HG02981 (cell line): ENCODE data around the gene SLC25A33.
"Not testable (repeated sequence)": the region's sequence is repeated elsewhere in the genome, so short reads cannot be mapped to it uniquely, and the experiment has no call there.

Experiments used
- ATAC-seq: cut with Tn5 transposase; IDR thresholded peaks from one replicate; pipeline ENCODE4 v1.9.1; 2021; ENCODE audit warnings: mild to moderate bottlenecking, moderate library complexity; ENCODE audit not compliant: unreplicated experiment

SLC25A33 gene

GRCh38 chr1:9538669-9539164, 548 bp upstream of the SLC25A33 start:
- ATAC-seq, result no peak

DNA sequence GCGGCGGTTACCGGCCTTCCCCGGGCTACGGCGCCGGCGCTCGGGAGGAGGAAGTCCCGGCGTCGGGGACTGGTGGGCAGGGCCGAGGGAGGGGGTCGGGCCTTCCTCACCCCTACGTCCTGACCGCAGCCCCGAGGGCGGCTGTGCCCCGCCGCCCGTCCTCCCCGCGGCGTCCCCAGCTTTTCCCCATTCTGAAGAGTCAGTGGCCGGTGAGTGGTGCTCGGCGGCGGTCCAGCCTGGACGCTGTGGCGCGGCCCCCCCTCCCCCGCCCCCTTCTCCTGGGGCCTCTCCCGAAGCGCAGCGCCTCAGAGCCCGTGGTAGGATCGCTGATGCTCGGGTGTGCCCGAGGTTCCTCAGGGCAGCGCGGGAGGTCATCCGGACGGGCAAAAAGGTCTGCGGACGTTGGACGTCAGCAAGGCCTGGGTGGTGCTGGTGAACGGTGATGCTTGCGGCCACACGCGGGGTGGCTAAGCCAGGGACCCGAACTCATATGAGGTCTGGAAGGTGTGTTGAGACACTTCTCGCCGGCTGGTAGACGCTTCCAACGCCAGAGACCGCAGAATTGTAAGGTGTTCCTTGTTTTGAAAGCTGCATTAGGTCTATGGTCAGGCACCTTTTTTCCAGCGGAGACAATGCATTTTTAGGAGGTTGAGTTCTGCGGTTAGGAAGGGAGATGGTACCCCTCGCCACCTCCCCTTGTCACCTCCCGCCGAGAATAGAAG, 725 bp downstream of the SLC25A33 start:
- ATAC-seq, result peak; percentile 31

GRCh38 chr1:9542430-9542829, 3.2 kb downstream of the SLC25A33 start:
- no peak for ATAC-seq

GRCh38 chr1:9544926-9545325, 5.7 kb downstream of the SLC25A33 start:
- ATAC-seq, result no peak

GRCh38 chr1:9549955-9550546, 10.8 kb downstream of the SLC25A33 start:
- ATAC-seq, result no peak

DNA sequence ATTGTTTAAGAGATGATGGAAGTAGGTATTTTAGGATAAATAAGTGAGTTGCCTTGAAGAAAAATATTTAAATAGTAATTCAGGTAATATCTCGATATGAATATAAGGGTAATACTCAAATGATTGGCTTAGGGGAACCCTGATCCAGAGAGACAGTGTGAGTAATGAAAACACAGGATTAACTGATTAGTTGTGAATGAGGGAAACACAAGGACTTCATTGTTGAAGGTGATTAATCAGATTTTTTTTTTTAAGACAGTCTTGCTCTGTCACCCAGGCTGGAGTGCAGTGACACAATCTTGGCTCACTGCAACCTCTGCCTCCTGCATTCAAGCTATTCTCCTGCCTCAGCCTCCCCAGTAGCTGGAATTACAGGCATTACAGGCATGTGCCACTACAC, 12.7 kb downstream of the SLC25A33 start:
- ATAC-seq, result no peak

GRCh38 chr1:9553736-9554144, 14.5 kb downstream of the SLC25A33 start:
- no peak for ATAC-seq

- no peak for ATAC-seq
Observed at GRCh38 chr1:9555942-9556341, 16.7 kb downstream of the SLC25A33 start.

- ATAC-seq, result no peak
Observed at GRCh38 chr1:9557624-9558023, 18.4 kb downstream of the SLC25A33 start.

DNA sequence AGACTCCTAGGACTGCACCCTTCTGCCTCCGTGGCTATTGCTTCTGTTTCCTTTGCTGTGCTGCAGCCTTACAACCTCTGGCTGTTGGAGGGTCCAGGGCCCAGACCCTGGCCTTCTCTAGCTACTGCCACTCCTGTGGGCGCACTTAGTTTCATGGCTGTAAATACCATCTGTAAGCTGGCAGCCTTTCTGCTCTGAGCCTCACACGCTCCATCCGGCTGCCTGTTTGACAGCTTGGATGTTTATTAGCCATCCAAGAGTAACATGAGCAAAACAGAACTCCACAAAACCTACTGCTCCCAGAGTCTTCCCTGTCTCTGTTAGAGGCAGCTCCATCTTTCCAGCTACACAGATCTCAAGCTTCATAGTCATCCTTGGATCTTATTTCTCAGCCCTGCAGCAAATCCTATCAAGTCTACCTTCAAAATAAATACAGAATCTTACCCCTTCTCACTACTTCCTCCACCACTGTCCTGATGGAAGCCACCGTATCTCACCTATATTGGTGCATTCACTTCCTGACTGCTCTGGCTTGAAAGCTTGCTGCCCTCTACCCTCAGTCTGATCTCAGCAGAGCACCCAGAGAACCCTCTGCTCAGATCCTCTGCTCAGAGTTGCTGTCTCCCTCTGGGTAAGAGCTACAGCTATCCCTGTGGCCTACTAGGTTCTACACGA, 19.1 kb downstream of the SLC25A33 start:
- no peak for ATAC-seq

DNA sequence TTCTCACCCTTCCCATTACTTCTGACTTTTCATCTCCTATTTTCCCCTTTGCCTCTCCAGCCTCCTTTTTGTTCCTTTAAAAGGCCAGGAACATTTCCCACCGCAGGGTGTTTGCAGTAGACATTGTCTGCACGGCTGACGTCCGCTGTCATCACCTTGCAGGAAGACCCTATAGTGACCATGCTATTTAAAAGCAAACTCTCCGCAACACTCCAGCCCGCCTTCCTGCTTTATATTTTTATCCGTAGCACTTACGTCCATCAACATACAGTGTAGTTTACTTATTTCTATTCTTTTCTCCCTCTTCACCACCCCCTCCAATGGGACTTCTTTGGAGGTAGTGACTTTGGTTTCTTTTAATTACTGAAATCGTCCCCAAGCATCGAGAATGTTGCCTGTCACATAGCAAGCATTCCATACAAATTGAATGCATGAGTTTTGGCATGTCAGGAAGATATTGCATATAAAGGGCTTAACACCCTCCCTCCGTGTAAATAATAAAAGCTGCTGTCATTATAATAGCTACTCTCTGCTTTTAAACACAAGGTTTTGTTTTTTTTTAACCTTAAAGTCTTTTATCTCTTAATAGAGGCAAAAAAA, 19.8 kb downstream of the SLC25A33 start:
- no peak for ATAC-seq

DNA sequence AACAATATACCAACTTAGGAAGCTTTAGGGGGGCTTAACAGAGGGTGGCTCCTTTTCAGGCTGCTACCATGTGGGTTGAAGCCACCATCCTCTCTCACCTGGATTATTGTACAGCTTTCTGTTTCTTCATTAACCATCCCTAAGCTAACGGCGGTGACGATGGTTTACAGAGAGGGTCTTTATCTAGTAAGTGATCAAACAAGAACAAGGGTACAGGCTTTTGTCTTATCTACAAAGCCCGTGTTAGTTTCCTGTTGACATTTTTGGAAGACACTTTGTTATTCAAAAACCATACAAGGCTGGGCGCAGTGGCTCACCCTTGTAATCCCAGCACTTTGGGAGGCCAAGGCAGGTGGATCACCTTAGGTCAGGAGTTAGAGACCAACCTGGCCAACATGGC, 20.4 kb downstream of the SLC25A33 start:
- no peak for ATAC-seq

- ATAC-seq, result not testable (repeated sequence)
Observed at GRCh38 chr1:9560090-9560489, 20.8 kb downstream of the SLC25A33 start.

- no peak for ATAC-seq
Observed at GRCh38 chr1:9561429-9561828, 22.2 kb downstream of the SLC25A33 start.

DNA sequence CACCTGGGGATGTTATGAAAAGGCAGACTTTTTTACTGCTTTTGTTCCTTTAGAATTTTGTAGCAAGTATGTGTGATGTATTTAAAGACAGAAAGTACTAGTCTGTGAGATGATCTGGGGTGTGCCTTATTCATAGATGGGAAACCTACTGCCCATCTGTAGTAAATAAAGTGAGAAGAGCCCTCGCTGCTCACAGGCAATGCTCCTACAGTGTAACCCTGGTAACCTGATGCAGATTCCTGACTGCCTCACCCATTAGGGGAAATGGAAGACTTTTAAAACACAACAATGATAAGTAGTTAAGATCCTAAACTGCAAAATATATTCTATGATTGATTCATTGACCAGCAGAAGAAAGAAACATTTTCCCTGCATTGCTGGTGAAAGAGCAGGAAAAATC, 30.0 kb downstream of the SLC25A33 start:
- ATAC-seq, result no peak

DNA sequence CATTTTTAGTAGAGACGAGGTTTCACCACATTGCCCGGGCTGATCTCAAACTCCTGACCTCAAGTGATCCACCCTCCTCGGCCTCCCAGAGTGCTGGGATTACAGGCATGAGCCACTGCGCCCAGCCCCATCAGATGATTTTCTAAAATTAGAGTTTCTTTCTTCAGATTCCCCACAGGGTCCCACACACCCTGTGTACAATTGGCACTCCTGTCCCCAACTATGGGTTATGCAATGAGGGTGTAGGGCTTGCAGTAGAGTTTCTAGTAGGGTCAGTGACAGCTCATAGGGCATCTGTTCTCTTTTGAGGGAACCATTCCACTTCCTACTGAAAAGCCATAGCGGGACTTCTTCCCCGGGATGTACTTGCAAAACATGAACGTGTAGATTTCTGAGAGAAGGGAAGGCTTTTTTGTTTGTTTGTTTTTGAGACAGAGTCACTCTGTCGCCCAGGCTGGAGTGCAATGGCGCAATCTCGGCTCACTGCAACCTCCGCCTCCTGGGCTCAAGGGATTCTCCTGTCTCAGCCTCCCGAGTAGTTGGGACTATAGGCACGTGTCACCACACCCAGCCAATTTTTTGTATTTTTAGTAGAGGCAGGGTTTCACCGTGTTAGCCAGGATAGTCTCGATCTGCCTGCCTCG, 31.7 kb downstream of the SLC25A33 start:
- not testable (repeated sequence) for ATAC-seq

- no peak for ATAC-seq
Observed at GRCh38 chr1:9573723-9574122, 34.5 kb downstream of the SLC25A33 start.

- ATAC-seq, result no peak
Observed at GRCh38 chr1:9575486-9575885, 36.2 kb downstream of the SLC25A33 start.

- ATAC-seq, result no peak
Observed at GRCh38 chr1:9576903-9577302, 37.6 kb downstream of the SLC25A33 start.

- ATAC-seq, result no peak
Observed at GRCh38 chr1:9577423-9577822, 38.2 kb downstream of the SLC25A33 start.

DNA sequence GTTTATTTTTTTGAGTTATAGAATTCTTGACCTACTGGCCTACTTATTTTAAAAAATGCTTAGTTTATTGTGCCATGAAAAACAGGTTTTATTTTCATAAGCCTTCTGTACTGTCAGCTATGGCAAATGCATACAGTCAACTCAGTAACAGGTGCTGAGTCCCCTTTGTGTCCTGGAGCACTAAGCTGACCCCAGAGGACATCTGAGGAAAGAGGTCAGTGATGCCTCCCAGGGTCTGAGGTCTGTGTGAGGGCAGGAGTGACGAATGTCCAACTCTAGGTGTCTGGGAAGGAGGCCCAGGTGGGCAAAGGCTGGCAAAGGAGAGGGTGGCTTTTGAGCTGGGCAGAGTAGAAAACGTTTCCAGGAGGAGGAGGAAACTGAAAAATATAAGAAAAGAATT, 41.7 kb downstream of the SLC25A33 start:
- ATAC-seq, result no peak
